Gastroesophageal sphincter (tissue), 4 donors: ENCODE data around the gene NHERF2. TPM values are rescaled to one million over a fixed set of nuclear protein-coding genes. Genes with fewer than 3 reads are reported as not detected.
A peak's percentile ranks its signal among the peaks of the same experiment; 100 is the strongest.

ENCODE experiments used
- ATAC-seq: fragments of 150-250 bp; one replicate; pipeline ENCODE4 v1.9.1; 2016; ENCODE audit warnings: mild to moderate bottlenecking, moderate library complexity
- H3K27ac ChIP-seq, 4 donors: fragments of 200-600 bp; sonication (generic) in 3 of 4; 1 replicate in 3 of 4; 2 replicates in 1 of 4; pipeline ENCODE4 v1.5.1; 2016 to 2019
- H3K27me3 ChIP-seq: fragments of 200-600 bp; sonication (generic); one replicate; pipeline ENCODE4 v1.5.1; 2019
- H3K36me3 ChIP-seq, 2 donors: fragments of 200-600 bp; sonication (generic); one replicate each; pipeline ENCODE4 v1.5.1; 2019; ENCODE audit warnings: control low read depth in 1 of 2
- H3K4me1 ChIP-seq, 3 donors: fragments of 200-600 bp; sonication (generic); 1 replicate in 2 of 3; 2 replicates in 1 of 3; pipeline ENCODE4 v1.5.1; 2016 to 2019; ENCODE audit warnings: control low read depth in 2 of 3
- H3K4me3 ChIP-seq, 2 donors: fragments of 200-600 bp; sonication (generic); one replicate each; pipeline ENCODE4 v1.5.1; 2019; ENCODE audit warnings: mild to moderate bottlenecking in 1 of 2, moderate library complexity in 1 of 2
- H3K9me3 ChIP-seq, 3 donors: fragments of 200-600 bp; sonication (generic); one replicate each; pipeline ENCODE4 v1.5.1; 2017 to 2019; ENCODE audit warnings: control low read depth in 2 of 3
- CTCF ChIP-seq, 4 experiments: fragments of 200-600 bp in 2 of 4; fragments of 450-650 bp in 2 of 4; sonication (generic) in 1 of 4; IDR thresholded peaks; one replicate each; pipeline ENCODE4 v1.5.1; 2017 to 2019; ENCODE audit warnings: antibody characterized with exemption in 4 of 4, mild to moderate bottlenecking in 2 of 4, moderate library complexity in 2 of 4
- EP300 ChIP-seq: sonication (generic); formaldehyde crosslinking; IDR thresholded peaks from one replicate; pipeline ENCODE4 v1.6.1; 2017; ENCODE audit warnings: antibody characterized with exemption, mild to moderate bottlenecking
- POLR2A ChIP-seq, 2 donors: fragments of 450-650 bp; IDR thresholded peaks; one replicate each; pipeline ENCODE4 v1.6.1; 2017; ENCODE audit warnings: antibody characterized with exemption in 2 of 2, mild to moderate bottlenecking in 2 of 2, moderate library complexity in 1 of 2
- POLR2AphosphoS5 ChIP-seq: sonication (generic); formaldehyde crosslinking; IDR thresholded peaks from one replicate; pipeline ENCODE4 v1.6.1; 2017; ENCODE audit warnings: antibody characterized with exemption
- whole genome bisulfite sequencing, 2 donors: methylation state at CpG; one replicate each; pipeline ENCODE4 v1.1.5; 2018; ENCODE audit warnings: low coverage in 1 of 2; 5-methylcytosine and 5-hydroxymethylcytosine counted together
- total RNA-seq, 4 donors: library from RNA; depleted of rRNA; stranded (reverse); fragments of >200 nt; gene quantifications; one replicate each; pipeline ENCODE4 v1.1.0, GENCODE V29; 2016

Gene NHERF2
- total RNA-seq, 4 donors from 2014 or later, result 43.8 to 106 (median 63.8) TPM

- ATAC-seq, result no peak
- Histone ChIP-seq H3K4me3 (no peak overlapping the region), H3K4me1 (peaks cover 4 to 71% (median 44%) of the 10 kb centered on the region in 3 donors), H3K9me3 (no peaks in the 10 kb centered on the region), H3K36me3 (peaks cover 0 to 39% of the 10 kb centered on the region in 2 donors), H3K27me3 (no peaks in the 10 kb centered on the region), H3K27ac (no peak overlapping the region)
- 40% methylated on average over 1 of the region's 21 CpGs; no CpG with 5 or more reads in 1 of the 2 donors for WGBS, 2 donors
- TF ChIP-seq POLR2A (IDR thresholded peaks at IDR 0.05) (no peak), EP300 (no peak), POLR2AphosphoS5 (no peak), CTCF (IDR thresholded peaks at IDR 0.05) (no peak)
Observed at GRCh38 chr16:2005646-2006045, 21.1 kb upstream of the NHERF2 start.

GRCh38 chr16:2006317-2006716 is 20.4 kb upstream of the NHERF2 start:
- no peak overlapping the region for H3K27ac ChIP-seq
- ATAC-seq, result no peak
- WGBS, 2 donors, result 90 to 93% methylated on average over 4 of the region's 8 CpGs
- peaks cover 4 to 73% (median 44%) of the 10 kb centered on the region in 3 donors for H3K4me1 ChIP-seq
- H3K27me3 ChIP-seq, result no peaks in the 10 kb centered on the region
- H3K4me3 ChIP-seq, result no peak overlapping the region
- peaks cover 0 to 32% of the 10 kb centered on the region in 2 donors for H3K36me3 ChIP-seq
- no peaks in the 10 kb centered on the region for H3K9me3 ChIP-seq
- TF ChIP-seq EP300 (no peak), POLR2AphosphoS5 (no peak), CTCF (IDR thresholded peaks at IDR 0.05) (no peak), POLR2A (IDR thresholded peaks at IDR 0.05) (no peak)

- H3K27ac ChIP-seq, result peak overlapping the region in 1 of 4 donors; percentile 95
- no peak for ATAC-seq
Observed at GRCh38 chr16:2007081-2007836, 19.4 kb upstream of the NHERF2 start.

GRCh38 chr16:2008009-2008526 is 18.6 kb upstream of the NHERF2 start:
- Histone ChIP-seq H3K4me3 (peak overlapping the region in 1 of 2 donors; percentile 70), H3K36me3 (peaks cover 0 to 14% of the 10 kb centered on the region in 2 donors)

More at GRCh38 chr16:2007081-2007836, 19.4 kb upstream of the NHERF2 start:
- WGBS, 2 donors, result 76% methylated on average over 6 of the region's 16 CpGs; no CpG with 5 or more reads in 1 of the 2 donors
- no peaks in the 10 kb centered on the region for H3K27me3 ChIP-seq
- H3K4me3 ChIP-seq, result peak overlapping the region in 1 of 2 donors; percentile 70
- no peaks in the 10 kb centered on the region for H3K9me3 ChIP-seq
- peaks cover 4 to 73% (median 44%) of the 10 kb centered on the region in 3 donors for H3K4me1 ChIP-seq
- TF ChIP-seq POLR2AphosphoS5 (no peak), POLR2A (IDR thresholded peaks at IDR 0.05) (no peak), EP300 (no peak), CTCF (IDR thresholded peaks at IDR 0.05) (no peak)
- H3K36me3 ChIP-seq, result peaks cover 0 to 22% of the 10 kb centered on the region in 2 donors

More at GRCh38 chr16:2008009-2008526, 18.6 kb upstream of the NHERF2 start:
- Histone ChIP-seq H3K4me1 (peaks cover 4 to 71% (median 44%) of the 10 kb centered on the region in 3 donors), H3K27me3 (no peaks in the 10 kb centered on the region), H3K9me3 (no peaks in the 10 kb centered on the region), H3K27ac (peak overlapping the region in 3 of 4 donors; percentile 39 to 95 (median 95))
- 57 to 60% methylated on average over 4 to 9 of the region's 15 CpGs for WGBS, 2 donors
- TF ChIP-seq CTCF (IDR thresholded peaks at IDR 0.05) (no peak), POLR2A (IDR thresholded peaks at IDR 0.05) (no peak), POLR2AphosphoS5 (no peak)
- ATAC-seq, result no peak
